Activated gamma-delta T cell (primary cell): ENCODE measurements around the gene ERCC6.

ENCODE experiments used
- DNase-seq: peaks from one replicate; lab custom pipeline; 2025; lab: John Stamatoyannopoulos, UW

ERCC6 gene

DNA sequence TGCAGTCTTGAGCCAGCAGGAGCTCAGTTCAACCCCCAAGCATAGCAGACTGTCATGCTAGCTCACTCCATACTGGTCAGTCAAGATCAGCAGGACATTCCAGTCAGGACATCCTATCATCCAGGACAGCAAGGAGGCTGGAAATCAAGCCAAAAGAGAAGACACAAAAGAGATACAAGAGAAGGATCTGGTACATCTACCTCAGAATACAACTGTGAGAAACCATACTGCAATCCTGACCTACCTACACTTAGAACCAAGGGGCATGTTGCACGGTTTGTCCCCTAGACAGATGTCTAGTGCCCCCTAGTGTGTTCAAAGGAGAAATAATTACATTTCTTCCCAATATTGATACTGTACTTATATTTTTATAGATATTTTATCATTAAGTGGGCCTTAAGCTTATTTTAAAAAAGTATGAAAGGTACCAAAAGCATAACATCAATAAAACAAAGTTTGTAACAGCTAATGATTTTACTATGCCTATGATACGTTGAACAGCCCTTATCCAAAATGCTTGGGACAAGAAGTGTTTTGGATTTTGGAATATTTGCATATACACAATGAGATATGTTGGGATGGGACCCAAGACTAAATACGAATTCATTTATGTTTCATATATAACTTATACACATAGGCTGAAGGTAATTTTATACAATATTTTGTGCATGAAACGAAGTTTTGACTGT lies 26.7 kb downstream of the ERCC6 start:
- DNase-seq = no peak

DNA sequence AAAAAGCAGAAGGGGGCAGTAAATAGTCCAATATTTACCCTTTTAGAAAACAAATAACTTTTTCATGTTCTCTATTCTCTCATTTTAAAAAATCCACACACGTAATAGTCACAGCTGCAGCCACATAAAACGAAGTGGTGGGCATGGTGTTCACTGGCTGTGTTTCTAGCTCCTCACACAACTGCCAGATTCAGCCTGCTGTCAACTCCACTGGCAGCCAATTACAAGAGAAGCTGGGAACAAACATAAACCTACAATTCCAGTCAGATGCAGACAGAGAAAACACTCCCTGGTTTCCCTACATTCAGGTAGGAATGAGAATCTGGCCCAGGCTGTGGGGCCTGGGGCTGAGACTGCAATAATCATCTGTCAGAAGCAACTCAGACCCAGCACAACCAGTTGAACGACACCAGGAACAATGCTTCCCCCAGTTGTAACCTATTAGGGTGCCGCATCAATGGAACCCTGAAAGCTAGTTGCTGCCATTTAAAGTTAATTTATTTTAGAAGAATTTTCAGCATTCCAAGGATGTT lies 29.1 kb downstream of the ERCC6 start:
- no peak for DNase-seq

DNA sequence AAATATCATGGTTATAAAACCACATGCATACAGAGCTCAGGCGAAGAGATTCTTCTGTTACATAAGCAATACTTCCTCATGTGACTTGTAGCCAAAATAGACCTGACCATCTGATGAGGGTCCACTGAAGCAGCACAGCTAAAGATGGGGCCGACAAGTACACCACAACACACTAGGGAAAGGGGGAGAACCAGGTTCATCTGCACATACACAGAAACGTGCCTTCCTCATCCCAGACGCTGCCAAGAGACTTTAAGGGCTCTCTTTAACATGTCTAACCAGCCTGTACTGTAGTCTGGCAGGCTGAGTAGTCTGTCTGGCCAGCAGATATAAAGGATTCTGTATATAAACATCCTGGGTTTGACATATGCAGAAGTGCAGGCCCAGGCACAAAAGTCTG lies 30.3 kb downstream of the ERCC6 start:
- DNase-seq = no peak

DNA sequence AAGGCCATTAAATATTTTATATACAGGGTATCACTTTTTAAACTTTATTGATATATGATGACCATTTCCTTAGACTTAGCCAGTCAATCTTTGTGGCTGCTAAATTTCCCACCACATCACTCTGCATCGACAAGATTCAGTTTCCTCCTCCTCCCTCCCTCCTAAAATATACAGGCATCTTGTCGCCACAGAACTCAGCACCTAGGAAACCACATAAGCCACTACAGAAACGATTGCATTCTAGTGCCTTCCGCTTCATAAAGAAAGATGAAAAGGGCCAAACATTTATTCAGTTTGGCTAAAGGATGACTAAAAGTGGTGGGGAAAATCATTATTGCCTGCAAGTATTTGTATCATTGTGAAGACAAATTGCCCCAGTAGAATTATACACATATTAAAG lies 30.7 kb downstream of the ERCC6 start:
- no peak for DNase-seq

DNA sequence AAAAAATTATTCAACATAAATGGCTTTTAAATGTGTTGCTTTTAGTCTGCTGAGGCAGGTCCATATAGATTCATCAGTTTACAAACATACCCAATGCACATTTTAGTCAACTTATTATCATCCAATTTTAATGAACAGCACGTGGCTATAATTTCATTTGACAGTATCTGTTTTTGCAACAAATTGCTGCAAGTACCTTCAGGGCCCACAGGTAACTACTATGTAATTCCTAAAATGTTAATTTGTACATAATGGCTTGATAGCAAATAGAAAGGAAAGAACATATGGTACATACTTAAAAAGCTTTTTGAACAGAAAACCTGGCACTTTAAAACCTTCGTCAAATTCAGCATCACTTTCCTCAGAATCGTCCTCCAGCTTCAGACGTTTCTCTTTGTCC lies 33.3 kb downstream of the ERCC6 start:
- DNase-seq = no peak

DNA sequence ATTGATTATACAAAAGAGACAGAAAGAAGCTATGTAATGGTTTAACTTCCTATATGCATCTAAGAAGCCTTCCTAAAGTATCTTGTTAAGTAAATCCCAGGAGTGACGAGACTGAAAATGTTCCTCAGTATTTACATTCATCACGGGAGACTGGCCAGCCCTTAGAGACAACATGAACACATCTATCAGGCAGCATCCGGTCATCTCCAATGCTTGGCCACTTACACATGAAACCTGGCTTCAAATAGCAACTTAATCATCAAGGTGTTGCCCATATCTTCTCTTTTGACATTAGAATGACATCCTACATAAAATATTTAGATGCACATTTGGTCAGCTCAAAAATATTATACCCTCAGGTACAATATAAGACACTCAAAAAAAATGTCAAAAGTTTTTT lies 33.8 kb downstream of the ERCC6 start:
- DNase-seq = no peak

DNA sequence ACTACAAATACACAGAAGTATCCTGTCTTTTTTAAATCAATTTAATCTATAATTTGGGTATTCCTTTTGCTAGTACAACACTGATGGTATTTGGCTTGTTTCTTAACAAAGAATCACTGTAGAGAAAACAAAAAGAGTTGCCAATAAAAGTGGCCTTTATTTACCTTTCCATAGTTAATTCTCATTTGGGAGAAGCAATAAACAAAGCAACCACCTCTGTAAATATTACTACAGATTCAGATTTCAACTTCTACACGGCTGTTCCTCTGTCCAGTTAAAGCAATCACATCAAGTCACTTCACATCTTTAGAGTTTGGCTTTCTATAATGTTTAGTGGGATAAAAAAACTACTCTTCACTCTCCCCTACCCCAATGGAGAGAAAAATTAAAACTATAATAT lies 34.4 kb downstream of the ERCC6 start:
- no peak for DNase-seq

DNA sequence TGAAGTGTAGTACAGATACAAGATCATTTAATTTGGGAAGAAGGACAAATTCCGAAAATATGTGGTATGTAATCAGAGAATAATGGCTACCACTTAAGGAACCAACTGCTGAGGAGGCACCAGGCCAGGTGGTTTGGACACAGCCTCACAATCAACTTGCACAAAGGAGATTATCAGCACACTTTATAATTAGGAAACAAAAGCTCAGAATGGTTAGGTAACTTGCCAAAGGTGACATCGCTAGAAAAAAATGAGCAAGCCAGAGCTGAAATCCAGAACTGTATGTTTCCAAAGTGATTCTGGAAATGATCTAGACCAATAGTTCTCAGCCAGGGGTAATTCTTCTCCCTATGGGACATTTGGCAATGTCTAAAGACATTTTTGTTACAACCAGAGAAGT lies 36.6 kb downstream of the ERCC6 start:
- DNase-seq = no peak

DNA sequence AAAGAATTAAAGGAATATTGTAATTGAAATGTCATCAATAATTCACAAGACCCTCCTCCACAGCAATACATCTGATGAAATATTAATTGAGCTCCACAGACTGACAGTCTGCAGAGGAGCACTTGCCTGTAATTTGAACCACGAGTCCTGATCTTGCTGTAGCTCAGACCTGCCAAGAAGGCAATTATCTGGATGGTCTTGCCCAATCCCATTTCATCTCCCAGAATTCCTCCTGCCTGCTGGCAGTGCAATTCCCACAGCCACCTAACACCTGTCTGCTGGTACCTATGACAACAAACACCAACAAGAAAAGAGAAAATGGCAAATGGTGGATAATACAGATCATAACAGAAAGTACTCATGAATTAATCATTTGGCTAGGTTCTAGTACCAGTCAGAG lies 38.5 kb downstream of the ERCC6 start:
- no peak for DNase-seq

DNA sequence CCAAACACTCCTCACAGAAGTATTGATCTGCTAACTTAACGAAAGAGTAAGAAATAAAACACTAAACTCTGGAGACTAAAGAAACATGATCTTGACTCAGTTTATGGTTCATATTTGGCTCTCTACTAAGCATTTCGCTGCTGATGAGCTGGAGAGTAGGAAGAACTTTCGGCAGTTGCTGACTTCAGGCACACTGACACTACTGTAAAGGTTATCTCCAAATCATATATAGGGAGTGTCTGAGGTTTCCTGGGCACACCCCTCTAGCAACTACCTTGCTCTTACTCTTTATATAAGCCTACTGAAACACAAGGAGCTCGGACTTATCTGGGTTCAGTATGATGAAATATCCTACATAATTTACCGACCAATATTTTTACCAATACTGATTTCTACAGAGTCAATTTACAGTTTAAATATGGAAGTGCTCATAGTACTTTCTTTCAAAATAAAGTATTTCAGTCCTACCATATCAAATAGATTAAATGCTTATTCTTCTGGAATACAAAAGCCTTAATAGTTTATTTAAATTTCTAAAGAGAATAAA lies 39.5 kb downstream of the ERCC6 start:
- DNase-seq = no peak

DNA sequence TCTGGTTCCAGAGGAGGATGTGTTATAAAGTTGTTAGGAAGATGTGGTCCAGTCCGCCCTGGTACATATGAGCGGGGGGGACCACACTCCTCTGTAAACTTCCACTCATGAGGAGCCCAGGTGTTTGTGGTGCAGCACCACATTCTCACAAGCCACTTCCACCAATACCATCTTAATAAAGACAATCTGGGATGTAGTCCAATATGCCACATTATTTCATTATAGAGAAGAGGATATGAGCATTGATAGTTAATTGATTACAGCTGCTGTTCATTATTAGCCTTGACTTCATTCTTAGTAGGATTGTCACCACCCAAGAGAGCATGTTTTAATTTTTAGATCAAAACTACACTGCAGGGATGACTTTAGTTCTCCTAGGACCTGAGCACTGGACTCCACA lies 40.5 kb downstream of the ERCC6 start:
- DNase-seq = no peak

DNA sequence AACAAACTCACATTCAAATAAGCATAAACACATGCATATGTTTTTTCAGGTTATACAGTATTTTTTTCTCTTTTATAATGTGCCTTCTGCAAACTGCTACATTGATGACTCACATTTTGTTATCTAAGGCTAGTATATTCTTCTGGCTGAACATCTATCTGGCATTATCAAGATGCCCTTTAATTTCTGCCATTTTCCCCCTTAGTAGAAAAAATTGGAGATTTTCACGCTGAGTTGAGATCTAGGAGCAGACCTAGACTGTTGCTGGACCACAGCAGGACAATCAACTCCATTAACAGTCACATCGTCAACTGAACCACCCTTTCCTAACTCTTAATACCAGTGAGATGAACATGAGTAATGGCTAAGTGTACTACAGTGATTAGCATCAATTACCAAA lies 41.6 kb downstream of the ERCC6 start:
- DNase-seq = no peak

DNA sequence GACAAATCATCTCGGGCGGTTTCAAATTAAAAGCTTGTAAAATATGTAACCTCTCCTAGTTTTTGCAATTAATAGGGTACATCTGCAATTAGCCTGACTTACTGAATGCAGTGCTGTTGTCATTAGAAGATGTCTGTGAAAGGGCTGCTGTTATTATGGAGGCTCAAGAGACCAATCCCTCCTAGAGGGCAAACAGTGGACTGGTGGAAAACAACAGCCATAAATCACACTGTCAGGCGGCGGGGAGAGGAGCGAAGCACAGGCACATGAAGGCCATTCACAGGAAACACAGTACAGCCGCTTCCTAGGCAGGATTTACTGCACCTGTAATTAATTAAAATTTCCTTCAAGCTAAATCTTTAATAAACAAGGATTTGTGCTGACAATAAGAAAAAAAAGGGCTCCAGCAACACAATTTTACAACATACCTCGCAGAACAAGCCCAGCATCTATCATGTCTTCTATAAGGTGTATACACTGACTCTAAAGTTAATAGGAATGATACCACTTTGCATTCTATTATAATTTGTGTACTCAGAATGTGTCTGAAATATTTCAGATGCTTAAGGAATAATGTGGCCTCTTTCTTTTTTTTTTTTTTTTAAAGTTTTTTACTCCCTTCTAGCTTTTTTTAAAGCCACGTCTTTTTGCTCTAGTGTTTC lies 50.7 kb downstream of the ERCC6 start:
- DNase-seq = no peak

DNA sequence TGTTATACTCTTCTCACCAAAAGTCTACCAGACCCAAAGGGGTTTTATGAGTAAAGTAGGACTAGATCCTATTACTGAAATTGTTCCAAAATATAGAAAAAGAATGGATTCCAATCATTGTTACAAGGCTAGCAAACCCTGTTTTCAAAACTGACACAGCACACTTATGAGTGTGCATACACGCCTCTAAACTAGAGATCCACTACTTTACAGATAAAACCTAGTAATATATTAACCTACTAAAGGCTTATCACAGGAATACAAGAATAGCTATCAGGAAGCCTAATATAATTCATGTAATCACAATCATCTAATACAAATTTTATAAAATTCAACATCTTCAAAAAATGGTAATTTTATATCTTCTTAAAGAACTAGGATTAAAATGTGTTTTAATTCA lies 52.2 kb downstream of the ERCC6 start:
- no peak for DNase-seq

DNA sequence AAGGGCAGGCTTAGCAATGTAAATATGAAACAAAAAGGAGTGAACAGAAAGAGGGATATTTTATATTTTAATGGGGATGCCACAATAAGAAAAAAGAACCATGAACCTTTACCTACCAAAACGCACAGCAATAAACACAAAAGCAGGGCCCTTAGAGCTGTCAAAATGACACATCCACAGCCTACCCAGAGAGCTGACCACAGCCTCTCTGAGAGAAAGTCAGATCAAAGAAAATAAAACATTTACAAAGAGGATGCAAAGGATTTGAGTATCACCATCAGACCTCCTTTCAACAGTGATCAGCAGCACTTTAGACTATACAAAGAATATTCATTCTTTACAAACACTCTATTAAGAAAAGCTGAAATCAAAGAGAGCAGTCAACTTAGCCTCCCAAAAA lies 52.9 kb downstream of the ERCC6 start:
- DNase-seq = no peak

DNA sequence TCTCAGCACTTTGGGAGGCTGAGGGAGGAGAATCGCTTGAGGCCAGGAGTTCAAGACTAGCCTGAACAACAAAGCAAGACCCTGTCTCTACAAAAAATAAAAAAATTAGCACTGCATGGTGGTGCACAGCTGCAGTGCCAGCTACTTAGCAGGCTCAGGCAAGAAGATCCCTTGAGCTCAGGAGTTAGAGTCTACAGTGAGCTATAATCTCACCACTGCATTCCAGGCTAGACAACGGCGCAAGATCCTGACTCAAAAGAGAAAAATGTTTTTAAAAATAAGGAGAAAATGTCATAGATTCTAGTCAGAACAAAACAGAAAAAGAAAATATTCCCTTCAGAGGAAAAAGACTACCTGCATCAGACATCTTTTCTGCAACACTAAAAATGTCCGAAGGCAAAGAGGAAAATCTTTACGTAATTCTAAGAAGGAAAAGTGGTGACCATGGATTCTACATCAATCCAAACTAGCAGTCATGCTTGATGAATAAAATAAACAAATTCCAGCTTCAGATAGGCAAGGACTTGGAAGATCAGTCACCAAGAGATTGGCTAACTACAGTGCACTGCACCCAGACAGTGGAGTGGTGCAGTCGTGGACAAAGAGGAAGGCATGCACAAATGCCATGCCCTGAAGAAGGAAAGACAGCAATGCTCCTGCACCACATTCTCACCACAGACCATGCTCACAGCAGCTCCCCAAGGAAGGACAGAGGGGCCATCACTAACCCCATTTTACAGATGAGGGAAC lies 54.3 kb downstream of the ERCC6 start:
- no peak for DNase-seq

DNA sequence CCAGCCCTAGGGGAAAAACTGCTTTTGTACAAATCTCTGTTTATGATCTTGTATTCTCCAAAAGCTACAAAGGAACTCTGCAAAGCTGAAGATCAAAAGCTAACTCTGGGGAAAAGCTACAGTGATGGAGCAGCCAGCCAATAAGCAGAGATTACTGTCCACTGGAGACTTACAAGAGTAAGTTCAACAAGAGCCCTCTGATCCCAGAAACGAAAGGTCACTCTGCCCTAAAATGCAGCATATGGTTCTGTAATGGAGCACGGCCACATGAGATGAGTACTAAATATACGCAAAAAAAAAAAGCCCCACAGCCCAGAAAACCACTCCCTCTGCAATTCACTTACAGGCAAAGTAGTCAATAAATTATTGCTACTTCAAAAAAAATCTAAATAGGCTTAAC lies 60.1 kb downstream of the ERCC6 start:
- no peak for DNase-seq

DNA sequence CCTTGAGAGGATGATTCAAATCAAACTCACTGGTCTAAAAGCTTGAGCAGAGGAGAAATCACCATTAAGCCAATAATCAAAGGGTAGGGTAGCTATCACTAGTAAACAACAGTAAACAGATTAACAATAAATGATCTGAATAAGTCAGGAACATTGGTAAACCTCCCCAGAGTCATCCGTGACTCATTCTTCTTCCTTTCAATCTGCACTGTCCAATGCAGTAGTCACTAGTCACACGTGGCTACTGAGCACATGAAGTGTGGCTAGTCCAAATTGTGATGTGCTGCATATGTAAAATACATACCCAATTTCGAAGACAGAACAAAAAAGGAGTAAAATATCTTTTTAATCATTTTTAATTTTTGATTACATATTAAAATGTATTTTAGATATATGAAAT lies 64.0 kb downstream of the ERCC6 start:
- DNase-seq = no peak

DNA sequence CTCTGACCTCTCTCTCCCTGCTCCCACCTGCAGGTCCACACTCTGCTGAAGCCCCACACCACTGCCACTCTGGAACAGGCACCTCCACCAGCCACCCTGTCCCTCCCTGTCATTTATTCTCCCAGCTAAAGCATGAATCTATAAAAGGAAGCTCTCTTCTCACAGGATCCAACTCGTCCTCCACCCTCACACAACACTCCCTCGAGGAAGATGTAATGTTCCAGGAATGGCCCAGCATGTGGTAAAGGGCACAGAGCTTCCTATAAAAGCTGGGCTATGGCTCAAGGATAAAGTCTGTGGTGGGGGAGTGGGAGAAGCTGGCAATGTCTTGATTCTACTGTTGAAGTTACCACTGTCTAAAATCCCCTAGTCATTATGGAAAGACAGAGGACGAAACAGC lies 67.4 kb downstream of the ERCC6 start:
- DNase-seq = no peak

DNA sequence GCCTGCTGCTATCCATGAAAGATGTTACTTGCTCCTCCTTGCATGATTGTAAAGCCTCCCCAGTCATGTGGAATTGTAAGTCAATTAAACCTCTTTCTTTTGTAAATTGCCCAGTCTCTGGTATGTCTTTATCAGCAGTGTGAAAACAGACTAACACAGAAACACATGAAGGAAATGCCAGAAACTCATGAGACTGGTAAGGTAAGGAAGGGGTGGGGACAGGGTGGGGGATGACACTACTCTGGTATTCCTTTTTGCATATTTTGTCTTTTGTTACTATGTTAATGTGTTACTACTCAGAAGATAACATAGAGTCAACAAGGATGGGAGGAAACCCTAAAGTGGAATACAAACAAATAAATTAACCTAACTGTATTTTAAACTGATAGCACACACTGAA lies 73.2 kb downstream of the ERCC6 start:
- no peak for DNase-seq
